Measurements from ENCODE around the gene ZNF366.

ZNF366 gene

DNA sequence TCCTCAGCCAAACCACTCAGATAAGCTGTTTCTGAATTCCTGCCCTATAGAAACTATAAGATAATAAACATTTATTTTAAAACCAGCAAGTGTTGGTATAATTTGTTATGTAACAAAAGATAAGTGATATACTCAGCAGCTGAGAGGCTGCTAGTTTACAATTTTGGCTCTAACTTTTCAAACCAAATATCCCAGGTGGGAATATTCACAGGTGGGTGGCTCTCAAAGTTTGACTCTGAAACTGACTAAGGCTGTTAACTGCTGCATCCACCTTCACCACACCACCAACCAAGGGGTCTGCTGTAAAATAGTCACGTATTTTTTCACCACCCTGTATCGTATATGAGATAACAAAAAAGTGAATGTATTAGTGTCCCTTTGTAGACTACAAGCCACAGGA, 9.7 kb upstream of the ZNF366 start:
- Histone ChIP-seq H2AFZ (ENCODE audit: low read depth, low read length, severe bottlenecking) (no peak overlapping the region), H3K4me3 (ENCODE audit: insufficient read depth, low read length, poor library complexity, severe bottlenecking) (no peak overlapping the region), H3K27me3 (ENCODE audit: low read length) (no peaks in the 10 kb centered on the region), H3K9me3 (ENCODE audit: insufficient read depth, low read length) (no peaks in the 10 kb centered on the region), H3K36me3 (ENCODE audit: low read length) (no peaks in the 10 kb centered on the region), H3F3A (ENCODE audit: insufficient read depth) (no peaks in the 10 kb centered on the region), H3K27ac (ENCODE audit: low read depth, low read length) (no peak overlapping the region), H3K9ac (ENCODE audit: low read length) (no peak overlapping the region), H3K79me2 (ENCODE audit: insufficient read depth, low read length) (no peaks in the 10 kb centered on the region), H3K4me2 (ENCODE audit: low read depth, low read length, poor library complexity, severe bottlenecking) (no peak overlapping the region), H4K20me1 (ENCODE audit: low read depth, low read length) (no peaks in the 10 kb centered on the region), H3K9me2 (replicated peaks; ENCODE audit: insufficient read depth, low read length) (no peaks in the 10 kb centered on the region)
- TF ChIP-seq, protein P1, sequence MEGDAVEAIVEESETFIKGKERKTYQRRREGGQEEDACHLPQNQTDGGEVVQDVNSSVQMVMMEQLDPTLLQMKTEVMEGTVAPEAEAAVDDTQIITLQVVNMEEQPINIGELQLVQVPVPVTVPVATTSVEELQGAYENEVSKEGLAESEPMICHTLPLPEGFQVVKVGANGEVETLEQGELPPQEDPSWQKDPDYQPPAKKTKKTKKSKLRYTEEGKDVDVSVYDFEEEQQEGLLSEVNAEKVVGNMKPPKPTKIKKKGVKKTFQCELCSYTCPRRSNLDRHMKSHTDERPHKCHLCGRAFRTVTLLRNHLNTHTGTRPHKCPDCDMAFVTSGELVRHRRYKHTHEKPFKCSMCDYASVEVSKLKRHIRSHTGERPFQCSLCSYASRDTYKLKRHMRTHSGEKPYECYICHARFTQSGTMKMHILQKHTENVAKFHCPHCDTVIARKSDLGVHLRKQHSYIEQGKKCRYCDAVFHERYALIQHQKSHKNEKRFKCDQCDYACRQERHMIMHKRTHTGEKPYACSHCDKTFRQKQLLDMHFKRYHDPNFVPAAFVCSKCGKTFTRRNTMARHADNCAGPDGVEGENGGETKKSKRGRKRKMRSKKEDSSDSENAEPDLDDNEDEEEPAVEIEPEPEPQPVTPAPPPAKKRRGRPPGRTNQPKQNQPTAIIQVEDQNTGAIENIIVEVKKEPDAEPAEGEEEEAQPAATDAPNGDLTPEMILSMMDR (IDR thresholded peaks at IDR 0.05; ENCODE audit: insufficient read depth, low read length, poor library complexity, severe bottlenecking), result no peak
- no peak for TF ChIP-seq EZH2phosphoT487 (conservative IDR thresholded peaks at IDR 0.05; ENCODE audit: low read length)

DNA sequence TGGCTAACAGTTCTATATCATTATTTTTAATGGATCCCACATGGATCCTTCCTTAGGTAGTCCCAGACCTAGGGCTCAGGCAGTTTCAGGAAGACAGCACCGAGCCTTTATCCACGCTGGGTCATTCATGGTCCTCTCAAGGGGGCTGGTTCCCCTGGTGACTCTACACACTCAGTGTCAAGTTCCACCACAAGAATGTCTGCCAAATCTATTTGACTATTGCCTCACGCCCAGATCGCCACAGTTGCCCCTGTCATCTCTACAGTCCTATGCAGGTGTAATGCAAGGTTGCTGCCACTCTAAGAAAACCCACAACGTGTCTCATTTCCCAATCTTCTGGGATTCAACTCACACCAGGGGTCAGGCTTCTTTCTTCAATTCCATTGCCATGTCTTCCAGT, 8.0 kb upstream of the ZNF366 start:
- Histone ChIP-seq H3K27me3 (ENCODE audit: low read length) (no peaks in the 10 kb centered on the region), H3K9ac (ENCODE audit: low read length) (no peak overlapping the region), H3K4me2 (ENCODE audit: low read depth, low read length, poor library complexity, severe bottlenecking) (no peak overlapping the region), H3K27ac (ENCODE audit: low read depth, low read length) (no peak overlapping the region), H3K9me3 (ENCODE audit: insufficient read depth, low read length) (no peaks in the 10 kb centered on the region), H3K9me2 (replicated peaks; ENCODE audit: insufficient read depth, low read length) (no peaks in the 10 kb centered on the region), H3K36me3 (ENCODE audit: low read length) (no peaks in the 10 kb centered on the region), H3F3A (ENCODE audit: insufficient read depth) (no peaks in the 10 kb centered on the region), H4K20me1 (ENCODE audit: low read depth, low read length) (no peaks in the 10 kb centered on the region), H2AFZ (ENCODE audit: low read depth, low read length, severe bottlenecking) (no peak overlapping the region), H3K79me2 (ENCODE audit: insufficient read depth, low read length) (no peaks in the 10 kb centered on the region), H3K4me3 (ENCODE audit: insufficient read depth, low read length, poor library complexity, severe bottlenecking) (no peak overlapping the region)
- TF ChIP-seq EZH2phosphoT487 (conservative IDR thresholded peaks at IDR 0.05; ENCODE audit: low read length), result no peak
- TF ChIP-seq, protein P1 (IDR thresholded peaks at IDR 0.05; ENCODE audit: insufficient read depth, low read length, poor library complexity, severe bottlenecking), result no peak

DNA sequence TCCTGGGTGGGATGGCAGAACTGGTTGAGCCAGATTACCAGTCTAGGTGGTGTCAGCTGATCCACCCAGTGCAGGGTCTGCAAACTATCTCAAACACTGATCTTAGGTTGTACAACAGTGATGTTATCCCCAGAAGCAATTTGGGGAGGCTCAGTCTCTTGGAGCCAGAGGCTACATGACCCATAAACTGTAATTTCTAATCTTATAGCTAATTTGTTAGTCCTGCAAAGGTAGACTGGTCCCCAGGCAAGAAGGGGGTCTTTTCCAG, 5.3 kb upstream of the ZNF366 start:
- H3K4me3 ChIP-seq (ENCODE audit: insufficient read depth, low read length, poor library complexity, severe bottlenecking), result no peak overlapping the region
- no peak overlapping the region for H3K9ac ChIP-seq (ENCODE audit: low read length)
- H3K9me2 ChIP-seq (replicated peaks; ENCODE audit: insufficient read depth, low read length), result no peaks in the 10 kb centered on the region
- no peaks in the 10 kb centered on the region for H3F3A ChIP-seq (ENCODE audit: insufficient read depth)
- no peak overlapping the region for H3K4me2 ChIP-seq (ENCODE audit: low read depth, low read length, poor library complexity, severe bottlenecking)
- H4K20me1 ChIP-seq (ENCODE audit: low read depth, low read length), result no peaks in the 10 kb centered on the region
- H3K27me3 ChIP-seq (ENCODE audit: low read length), result no peaks in the 10 kb centered on the region
- no peaks in the 10 kb centered on the region for H3K36me3 ChIP-seq (ENCODE audit: low read length)
- no peak overlapping the region for H2AFZ ChIP-seq (ENCODE audit: low read depth, low read length, severe bottlenecking)
- no peaks in the 10 kb centered on the region for H3K9me3 ChIP-seq (ENCODE audit: insufficient read depth, low read length)
- H3K27ac ChIP-seq (ENCODE audit: low read depth, low read length), result no peak overlapping the region
- H3K79me2 ChIP-seq (ENCODE audit: insufficient read depth, low read length), result no peaks in the 10 kb centered on the region
- TF ChIP-seq, protein P1 (IDR thresholded peaks at IDR 0.05; ENCODE audit: insufficient read depth, low read length, poor library complexity, severe bottlenecking), result no peak
- no peak for TF ChIP-seq EZH2phosphoT487 (conservative IDR thresholded peaks at IDR 0.05; ENCODE audit: low read length)
